H1 (cell line): ENCODE results near the gene ZNF813.

Source experiments
- CTCF ChIP-seq, 3 experiments: IDR thresholded peaks; 1 replicate in 2 of 3; 2 replicates in 1 of 3; pipeline versions ENCODE4 v1.5.1 to v1.6.1; 2011; ENCODE audit warnings: low read length in 3 of 3, mild to moderate bottlenecking in 3 of 3, inconsistent platforms in 2 of 3, low read depth in 1 of 3, moderate library complexity in 1 of 3; ENCODE audit not compliant: insufficient read depth in 1 of 3; ENCODE audit errors: control extremely low read depth in 1 of 3
- TAF1 ChIP-seq: IDR thresholded peaks from 2 replicates; pipeline ENCODE4 v1.6.1; 2011; ENCODE audit warnings: mild to moderate bottlenecking, low read depth, low read length

DNA sequence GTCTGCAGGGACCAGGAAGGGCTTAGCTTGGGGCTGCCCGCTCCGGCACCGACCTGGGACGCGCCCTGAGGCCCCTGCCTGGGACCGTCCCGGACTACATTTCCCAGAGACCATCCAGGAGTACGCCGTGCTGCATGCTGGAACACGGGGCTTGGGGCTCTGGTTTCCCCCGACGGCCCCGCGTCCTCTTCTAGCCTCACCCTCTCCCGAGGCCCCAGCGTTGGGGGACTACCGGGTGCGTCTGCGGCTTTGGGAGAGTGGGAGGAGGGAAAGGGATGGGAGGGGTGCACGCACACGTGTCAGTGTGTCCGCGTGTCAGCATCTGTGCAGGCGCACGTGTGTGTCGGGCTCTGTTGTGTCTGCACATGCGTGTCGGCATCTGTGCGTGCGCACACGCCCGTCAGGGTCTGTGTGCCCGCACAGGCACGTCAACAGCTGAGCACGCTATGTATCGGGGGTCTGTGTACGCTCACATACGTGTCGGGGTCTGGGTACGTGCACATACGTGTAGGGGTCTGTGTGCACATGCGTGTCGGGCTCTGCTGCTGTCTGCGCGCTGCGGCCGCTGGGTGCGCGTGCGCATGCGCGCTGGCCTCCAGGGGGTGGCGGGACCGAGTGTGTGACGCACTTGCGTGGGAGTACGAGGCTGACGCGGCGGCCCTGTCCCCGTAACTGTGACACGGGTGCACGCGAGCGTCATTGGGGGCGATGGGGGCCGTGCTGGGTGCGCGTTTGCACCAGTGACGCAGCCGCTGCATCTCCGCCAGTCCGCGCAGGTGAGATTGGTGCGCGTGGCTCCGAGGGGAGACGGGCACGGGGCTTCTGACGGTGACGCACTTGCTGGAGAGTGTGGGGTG, 70.2 kb downstream of the ZNF813 start, which contains the start of gene ZNF331:
- TF ChIP-seq CTCF (IDR thresholded peaks at IDR 0.05; ENCODE audit: control extremely low read depth in 1 of 3, insufficient read depth in 1 of 3, low read depth in 1 of 3, low read length in 3 of 3), result peak in 2 of 3 experiments; percentile 2 to 25; a peak in 2 of 4 replicates
- TF ChIP-seq TAF1, result peak; percentile 42; the same call in 1 of the 2 replicates
